ENCODE data around the gene KLHL33. TPM values are rescaled to one million over a fixed set of nuclear protein-coding genes. Genes with fewer than 3 reads are reported as not detected.

KLHL33 gene
- total RNA-seq, 2 donors from 2014 or later: 0.26 TPM; not detected in 1

- DNase-seq (no peak), ATAC-seq (no peak)
- H3K4me1 ChIP-seq: no peaks in the 10 kb centered on the region
- no peak overlapping the region for H3K27ac ChIP-seq
- 94 to 95% methylated on average over 6 to 11 of the region's 11 CpGs for WGBS, 2 donors
- no peak for TF ChIP-seq POLR2A (IDR thresholded peaks at IDR 0.05)
- TF ChIP-seq CTCF (IDR thresholded peaks at IDR 0.05): no peak
- H3K27me3 ChIP-seq: no peaks in the 10 kb centered on the region
- H3K4me3 ChIP-seq: no peak overlapping the region
- no peaks in the 10 kb centered on the region for H3K9me3 ChIP-seq
- intact Hi-C loops (cut with DNase I): no loop called here
- H3K36me3 ChIP-seq (replicated peaks in 1 of 2; ENCODE audit: insufficient read depth in 1 of 2, low read depth in 2 of 2): peaks cover 0 to 26% of the 10 kb centered on the region in 2 donors
Measured at GRCh38 chr14:20403521-20403920, 32.4 kb downstream of the KLHL33 start.

- TF ChIP-seq POLR2A (IDR thresholded peaks at IDR 0.05) (no peak), CTCF (IDR thresholded peaks at IDR 0.05) (no peak)
- H3K27me3 ChIP-seq: no peaks in the 10 kb centered on the region
- no peaks in the 10 kb centered on the region for H3K9me3 ChIP-seq
- peak; percentile 62 for ATAC-seq
- H3K27ac ChIP-seq: peak overlapping the region in 2 of 4 donors; percentile 31 to 45
- no peaks in the 10 kb centered on the region for H3K4me1 ChIP-seq
- peaks cover 0 to 14% of the 10 kb centered on the region in 2 donors for H3K36me3 ChIP-seq (replicated peaks in 1 of 2; ENCODE audit: insufficient read depth in 1 of 2, low read depth in 2 of 2)
- no peak overlapping the region for H3K4me3 ChIP-seq
- DNase-seq: no peak
- intact Hi-C loops (cut with DNase I): no loop called here
- WGBS, 2 donors: 81 to 85% methylated on average over 10 of the region's 10 CpGs
Measured at GRCh38 chr14:20400965-20401593, 34.9 kb downstream of the KLHL33 start.

- no peak for ATAC-seq
- H3K27me3 ChIP-seq: no peaks in the 10 kb centered on the region
- H3K4me1 ChIP-seq: no peaks in the 10 kb centered on the region
- intact Hi-C loops (cut with DNase I): no loop called here
- H3K36me3 ChIP-seq (replicated peaks in 1 of 2; ENCODE audit: insufficient read depth in 1 of 2, low read depth in 2 of 2): peaks cover 1 to 16% of the 10 kb centered on the region in 2 donors
- no peak for TF ChIP-seq POLR2A (IDR thresholded peaks at IDR 0.05)
- no peak for TF ChIP-seq CTCF (IDR thresholded peaks at IDR 0.05)
- no peaks in the 10 kb centered on the region for H3K9me3 ChIP-seq
- 92 to 93% methylated on average over 1 of the region's 1 CpG for WGBS, 2 donors
- DNase-seq: no peak
- no peak overlapping the region for H3K4me3 ChIP-seq
- peak overlapping the region in 2 of 4 donors; percentile 31 to 45 for H3K27ac ChIP-seq
Measured at GRCh38 chr14:20400589-20400964, 35.4 kb downstream of the KLHL33 start.

- Histone ChIP-seq H3K9me3 (no peaks in the 10 kb centered on the region), H3K36me3 (replicated peaks in 1 of 2; ENCODE audit: insufficient read depth in 1 of 2, low read depth in 2 of 2) (peaks cover 8 to 24% of the 10 kb centered on the region in 2 donors), H3K27ac (no peak overlapping the region), H3K27me3 (no peaks in the 10 kb centered on the region), H3K4me1 (no peaks in the 10 kb centered on the region), H3K4me3 (no peak overlapping the region)
- TF ChIP-seq CTCF (IDR thresholded peaks at IDR 0.05) (no peak), POLR2A (IDR thresholded peaks at IDR 0.05) (no peak)
- intact Hi-C loops (cut with DNase I): no loop called here
- DNase-seq (no peak), ATAC-seq (no peak)
- 86 to 91% methylated on average over 3 of the region's 3 CpGs for WGBS, 2 donors
Measured at GRCh38 chr14:20397511-20397910, 38.5 kb downstream of the KLHL33 start.

GRCh38 chr14:20391505-20391904 is 44.5 kb downstream of the KLHL33 start:
- TF ChIP-seq POLR2A (IDR thresholded peaks at IDR 0.05) (no peak), CTCF (IDR thresholded peaks at IDR 0.05) (no peak)
- Histone ChIP-seq H3K9me3 (no peaks in the 10 kb centered on the region), H3K4me3 (no peak overlapping the region), H3K36me3 (replicated peaks in 1 of 2; ENCODE audit: insufficient read depth in 1 of 2, low read depth in 2 of 2) (peaks cover 12 to 53% of the 10 kb centered on the region in 2 donors), H3K4me1 (no peaks in the 10 kb centered on the region), H3K27me3 (no peaks in the 10 kb centered on the region), H3K27ac (no peak overlapping the region)
- no peak for DNase-seq
- no peak for ATAC-seq
- intact Hi-C loops (cut with DNase I): no loop called here
- 92 to 94% methylated on average over 4 of the region's 4 CpGs for whole genome bisulfite sequencing, 2 donors

Measured in body of pancreas (tissue), 4 donors.